ENCODE data around the gene USP22. TPM values are rescaled to one million over a fixed set of nuclear protein-coding genes. Genes with fewer than 3 reads are reported as not detected.

The USP22 gene
- total and polyA plus RNA-seq, 10 of the 15 experiments (the other 5 are each of a cell fraction or from before 2014, with no cell fraction given) = 10.8 to 218 (median 98.8) TPM

DNA sequence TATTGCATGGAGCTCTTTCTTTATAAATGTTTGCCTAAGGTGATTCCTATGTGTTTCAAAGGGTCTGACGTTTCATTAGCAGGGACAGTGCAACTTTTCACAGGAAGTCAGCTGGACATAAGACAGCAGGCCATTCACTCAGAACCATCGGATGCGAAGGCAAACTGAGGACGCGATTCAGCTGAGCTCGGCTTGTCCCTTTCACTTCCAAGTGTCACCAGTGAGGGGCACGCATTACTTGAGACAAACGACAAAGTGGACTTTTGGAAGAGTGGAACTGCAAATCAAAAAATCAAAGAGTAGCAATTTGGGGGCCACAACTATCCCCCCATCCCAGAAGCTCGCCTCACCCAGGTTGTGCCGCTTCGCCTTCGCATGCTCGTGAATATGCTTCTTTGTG lies 14.6 kb downstream of the USP22 start (continued):
- TF ChIP-seq CUX1 (IDR thresholded peaks at IDR 0.05; ENCODE audit: insufficient replicate concordance, low read depth, low read length) (no peak), RELA (IDR thresholded peaks at IDR 0.05; ENCODE audit: borderline replicate concordance, partially characterized antibody) (no peak), JUNB (IDR thresholded peaks at IDR 0.05) (no peak), EZH2 (IDR thresholded peaks at IDR 0.05; ENCODE audit: borderline replicate concordance, control insufficient read depth, low read depth, low read length) (no peak), YBX1 (IDR thresholded peaks at IDR 0.05) (no peak), YY1 (IDR thresholded peaks at IDR 0.05; ENCODE audit: low read depth, low read length) (no peak), TCF7 (IDR thresholded peaks at IDR 0.05; ENCODE audit: borderline replicate concordance) (no peak), CHD1 (IDR thresholded peaks at IDR 0.05; ENCODE audit: low read depth, low read length) (no peak), CREM (IDR thresholded peaks at IDR 0.05; ENCODE audit: low read depth) (no peak), GATAD2B (conservative IDR thresholded peaks at IDR 0.05; ENCODE audit: low read depth) (no peak), PAX5 (IDR thresholded peaks at IDR 0.05; ENCODE audit: borderline replicate concordance, low read depth, low read length) (no peak), GABPA (IDR thresholded peaks at IDR 0.05; ENCODE audit: low read depth) (no peak), MTA3 (IDR thresholded peaks at IDR 0.05; ENCODE audit: borderline replicate concordance, low read length) (no peak), MEF2B (IDR thresholded peaks at IDR 0.05; ENCODE audit: partially characterized antibody, poor library complexity, severe bottlenecking) (no peak)
